Adrenal gland (tissue), 5 donors: ENCODE measurements around the gene UBASH3B.

Experiments used
- CTCF ChIP-seq, 6 experiments: fragments of 450-650 bp in 4 of 6; fragments of 200-600 bp in 2 of 6; sonication (generic) in 1 of 6; IDR thresholded peaks; 1 replicate in 5 of 6; 2 replicates in 1 of 6; pipeline versions ENCODE4 v1.5.1 to v1.8.0; 2016 to 2021; ENCODE audit warnings: antibody characterized with exemption in 6 of 6, mild to moderate bottlenecking in 2 of 6, moderate library complexity in 1 of 6
- POLR2A ChIP-seq, 2 donors: fragments of 450-650 bp; IDR thresholded peaks; one replicate each; pipeline ENCODE4 v1.6.1; 2017; ENCODE audit warnings: antibody characterized with exemption in 2 of 2, mild to moderate bottlenecking in 2 of 2, moderate library complexity in 1 of 2
- donor health status: DM: no; HTN: no; CAD: no.

GRCh38 chr11:122815900-122816299, 160.4 kb downstream of the UBASH3B start:
- TF ChIP-seq CTCF (IDR thresholded peaks at IDR 0.05) (no peak), POLR2A (IDR thresholded peaks at IDR 0.05) (no peak)
